ENCODE results near the gene KSR1. TPM values are rescaled to one million over a fixed set of nuclear protein-coding genes. Genes with fewer than 3 reads are reported as not detected.

Gene KSR1
- total and polyA plus RNA-seq, 3 donors from 2014 or later: 44.8 to 80.7 (median 63.7) TPM

DNA sequence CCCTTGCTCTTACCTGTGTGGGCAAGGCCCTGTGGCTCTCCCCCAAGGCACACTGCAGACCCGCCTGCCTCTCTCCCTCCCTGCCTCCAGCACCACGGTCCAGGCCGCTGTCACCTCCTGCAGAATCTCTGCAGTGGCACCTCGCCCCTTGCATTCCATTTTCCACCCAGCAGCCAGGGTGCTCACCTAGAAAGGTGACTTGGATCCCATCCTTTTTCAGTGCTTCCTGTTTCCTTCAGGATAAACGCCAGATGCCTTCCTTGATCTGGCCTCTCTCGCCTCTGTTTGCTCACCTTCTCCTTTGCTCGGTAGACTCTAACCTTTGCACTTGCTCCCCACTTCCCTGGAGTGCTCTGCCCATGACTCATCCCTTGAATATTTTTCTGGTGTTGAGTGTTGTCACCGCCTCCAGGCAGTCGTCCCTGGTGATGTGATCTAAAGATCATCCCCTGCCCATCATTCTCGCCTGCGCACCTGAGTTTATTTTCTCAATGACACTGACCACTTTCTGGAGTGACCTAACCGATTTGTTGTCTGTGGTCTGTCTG lies 95.5 kb downstream of the KSR1 start:
- WGBS, 2 donors: 90 to 94% methylated on average over 12 of the region's 12 CpGs

DNA sequence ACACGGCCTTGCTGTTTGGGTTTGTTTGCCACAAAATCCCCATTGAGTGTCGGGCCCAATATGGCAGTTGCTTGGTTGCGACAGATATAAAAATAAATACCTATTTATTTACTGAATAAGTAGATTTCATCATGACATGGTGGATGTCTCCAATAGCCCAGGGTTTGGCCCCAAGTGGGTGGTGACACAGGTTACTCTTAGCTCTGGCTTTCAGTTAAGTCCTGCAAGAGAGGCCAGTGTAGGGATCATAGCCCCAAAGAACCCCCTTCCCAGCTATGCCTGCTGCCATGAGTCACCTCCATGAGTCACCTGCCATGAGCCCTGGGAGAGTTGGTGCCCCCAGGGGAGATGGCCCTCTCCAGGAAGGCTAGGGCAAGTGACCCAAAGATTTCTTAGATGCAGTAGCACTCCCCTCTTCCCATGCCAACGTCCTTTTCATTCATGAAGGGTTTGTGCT lies 96.1 kb downstream of the KSR1 start:
- Histone ChIP-seq H3K9me3 (no peaks in the 10 kb centered on the region), H3K4me3 (no peak overlapping the region), H3K4me1 (peaks cover 9% of the 10 kb centered on the region), H3K36me3 (ENCODE audit: low read depth, missing control alignments) (no peaks in the 10 kb centered on the region), H3K27me3 (no peaks in the 10 kb centered on the region), H3K27ac (no peak overlapping the region)
- DNase-seq: no peak
- no peak for TF ChIP-seq POLR2A (IDR thresholded peaks at IDR 0.05)
- TF ChIP-seq, protein P1, sequence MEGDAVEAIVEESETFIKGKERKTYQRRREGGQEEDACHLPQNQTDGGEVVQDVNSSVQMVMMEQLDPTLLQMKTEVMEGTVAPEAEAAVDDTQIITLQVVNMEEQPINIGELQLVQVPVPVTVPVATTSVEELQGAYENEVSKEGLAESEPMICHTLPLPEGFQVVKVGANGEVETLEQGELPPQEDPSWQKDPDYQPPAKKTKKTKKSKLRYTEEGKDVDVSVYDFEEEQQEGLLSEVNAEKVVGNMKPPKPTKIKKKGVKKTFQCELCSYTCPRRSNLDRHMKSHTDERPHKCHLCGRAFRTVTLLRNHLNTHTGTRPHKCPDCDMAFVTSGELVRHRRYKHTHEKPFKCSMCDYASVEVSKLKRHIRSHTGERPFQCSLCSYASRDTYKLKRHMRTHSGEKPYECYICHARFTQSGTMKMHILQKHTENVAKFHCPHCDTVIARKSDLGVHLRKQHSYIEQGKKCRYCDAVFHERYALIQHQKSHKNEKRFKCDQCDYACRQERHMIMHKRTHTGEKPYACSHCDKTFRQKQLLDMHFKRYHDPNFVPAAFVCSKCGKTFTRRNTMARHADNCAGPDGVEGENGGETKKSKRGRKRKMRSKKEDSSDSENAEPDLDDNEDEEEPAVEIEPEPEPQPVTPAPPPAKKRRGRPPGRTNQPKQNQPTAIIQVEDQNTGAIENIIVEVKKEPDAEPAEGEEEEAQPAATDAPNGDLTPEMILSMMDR (IDR thresholded peaks at IDR 0.05): no peak
- intact Hi-C loops (cut with DNase I; ENCODE audit: low total_unique reads): loop anchor here (10.0 kb wide), 1 partner anchor 62 kb away; no protein-coding TSS in a partner anchor
- 76 to 83% methylated on average over 3 to 4 of the region's 4 CpGs for WGBS, 2 donors

More for the DNA sequence above, 95.5 kb downstream of the KSR1 start:
- Histone ChIP-seq H3K27me3 (no peaks in the 10 kb centered on the region), H3K36me3 (ENCODE audit: low read depth, missing control alignments) (no peaks in the 10 kb centered on the region), H3K4me3 (no peak overlapping the region), H3K27ac (no peak overlapping the region), H3K9me3 (no peaks in the 10 kb centered on the region), H3K4me1 (peaks cover 9% of the 10 kb centered on the region)
- DNase-seq: no peak
- TF ChIP-seq, protein P1 (IDR thresholded peaks at IDR 0.05): no peak
- no peak for TF ChIP-seq POLR2A (IDR thresholded peaks at IDR 0.05)
- intact Hi-C loops (cut with DNase I; ENCODE audit: low total_unique reads): loop anchor here (10.0 kb wide), 1 partner anchor 63 kb away; no protein-coding TSS in a partner anchor

DNA sequence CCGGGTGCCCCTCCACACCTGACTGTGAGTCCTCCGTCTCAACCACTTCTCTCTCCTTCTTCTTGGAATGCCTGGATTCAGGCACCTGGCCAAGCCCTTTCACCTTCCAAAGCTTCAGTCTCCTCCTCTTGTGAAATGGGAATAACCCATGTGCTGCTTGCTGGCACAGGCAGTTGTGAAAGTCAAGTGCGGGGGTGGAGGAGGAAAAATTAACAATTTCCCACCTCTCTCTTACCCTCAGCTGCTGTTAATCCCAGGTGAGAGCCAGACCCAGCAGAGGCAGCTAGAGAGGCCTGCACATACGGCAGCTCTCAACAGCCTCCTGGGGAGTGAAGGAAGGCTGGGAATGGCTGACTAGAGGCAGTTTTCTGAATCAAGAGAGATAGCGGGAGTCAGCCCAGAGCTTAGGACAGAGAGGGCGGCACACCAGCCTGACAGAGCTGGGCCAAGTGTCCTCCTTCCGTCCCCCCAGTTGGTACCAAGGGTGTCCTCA lies 96.8 kb downstream of the KSR1 start:
- intact Hi-C loops (cut with DNase I; ENCODE audit: low total_unique reads): loop anchor here (10.0 kb wide), 1 partner anchor 62 kb away; no protein-coding TSS in a partner anchor
- no peak for DNase-seq
- Histone ChIP-seq H3K27ac (no peak overlapping the region), H3K27me3 (no peaks in the 10 kb centered on the region), H3K4me1 (peaks cover 9% of the 10 kb centered on the region), H3K9me3 (no peaks in the 10 kb centered on the region), H3K36me3 (ENCODE audit: low read depth, missing control alignments) (no peaks in the 10 kb centered on the region), H3K4me3 (no peak overlapping the region)
- TF ChIP-seq, protein P1 (IDR thresholded peaks at IDR 0.05): no peak
- TF ChIP-seq POLR2A (IDR thresholded peaks at IDR 0.05): no peak
- 73 to 87% methylated on average over 5 to 7 of the region's 7 CpGs for WGBS, 2 donors

DNA sequence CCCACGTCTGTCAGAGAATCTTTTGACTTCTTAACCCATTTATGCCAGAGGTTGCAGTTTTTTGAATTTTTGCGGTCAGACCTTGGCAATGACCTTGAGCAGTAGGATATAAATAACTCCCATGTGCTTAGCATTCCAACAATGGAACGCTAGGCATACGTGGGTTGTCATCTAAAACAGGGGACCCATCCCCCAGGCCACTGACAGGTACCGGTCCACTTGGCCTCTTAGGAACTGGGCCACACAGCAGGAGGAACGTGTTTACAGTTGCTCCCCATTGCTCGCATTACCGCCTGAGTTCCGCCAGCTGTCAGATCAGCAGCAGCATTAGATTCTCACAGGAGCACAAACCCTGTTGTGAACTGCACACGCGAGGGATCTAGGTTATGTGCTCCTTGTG lies 97.9 kb downstream of the KSR1 start:
- intact Hi-C loops (cut with DNase I; ENCODE audit: low total_unique reads): loop anchor here (10.0 kb wide), 1 partner anchor 61 kb away; no protein-coding TSS in a partner anchor
- H3K36me3 ChIP-seq (ENCODE audit: low read depth, missing control alignments): no peaks in the 10 kb centered on the region
- no peak overlapping the region for H3K27ac ChIP-seq
- peaks cover 9% of the 10 kb centered on the region for H3K4me1 ChIP-seq
- H3K27me3 ChIP-seq: no peaks in the 10 kb centered on the region
- no peak for DNase-seq
- H3K4me3 ChIP-seq: no peak overlapping the region
- TF ChIP-seq POLR2A (IDR thresholded peaks at IDR 0.05): no peak
- TF ChIP-seq, protein P1 (IDR thresholded peaks at IDR 0.05): no peak
- 46 to 64% methylated on average over 10 to 11 of the region's 11 CpGs for WGBS, 2 donors
- H3K9me3 ChIP-seq: no peaks in the 10 kb centered on the region

All from testis (tissue), 3 donors.